HepG2 (cell line): ENCODE results near the gene CDK10. TPM values are rescaled to one million over a fixed set of nuclear protein-coding genes. Genes with fewer than 3 reads are reported as not detected.

ENCODE experiments used
- KLF6 ChIP-seq: IDR thresholded peaks from 2 replicates; pipeline ENCODE4 v1.8.0; 2016; ENCODE audit warnings: missing biosample characterization, missing genetic modification reagents
- MIER2 ChIP-seq: IDR thresholded peaks from 2 replicates; pipeline ENCODE4 v1.6.1; 2016; ENCODE audit warnings: missing biosample characterization, missing genetic modification reagents
- NCOA5 ChIP-seq: sonication (generic); formaldehyde crosslinking; IDR thresholded peaks from 2 replicates; pipeline ENCODE4 v1.4.0; 2020; ENCODE audit warnings: missing genetic modification reagents
- NCOR1 ChIP-seq: fragments of 200-600 bp; sonication (generic); IDR thresholded peaks from 2 replicates; pipeline ENCODE4 v1.7.0; 2017; ENCODE audit warnings: antibody characterized with exemption, low read length, borderline replicate concordance
- NR1H2 ChIP-seq: sonication (generic); formaldehyde crosslinking; IDR thresholded peaks from 2 replicates; pipeline ENCODE4 v1.8.1; 2022; ENCODE audit warnings: low read depth, missing genetic modification reagents, borderline replicate concordance
- PRMT3 ChIP-seq: sonication (generic); formaldehyde crosslinking; IDR thresholded peaks from 2 replicates; pipeline ENCODE4 v1.8.1; 2022; ENCODE audit warnings: low read depth, mild to moderate bottlenecking, moderate library complexity, missing genetic modification reagents, borderline replicate concordance
- SIX4 ChIP-seq: sonication (generic); formaldehyde crosslinking; IDR thresholded peaks from 2 replicates; pipeline ENCODE4 v1.4.0; 2020; ENCODE audit warnings: missing genetic modification reagents
- WIZ ChIP-seq: sonication (generic); formaldehyde crosslinking; IDR thresholded peaks from 2 replicates; pipeline ENCODE4 v1.5.1; 2020; ENCODE audit warnings: mild to moderate bottlenecking, missing genetic modification reagents
- ZFP36L2 ChIP-seq: sonication (generic); formaldehyde crosslinking; IDR thresholded peaks from 2 replicates; pipeline ENCODE4 v1.4.0; 2020; ENCODE audit warnings: missing genetic modification reagents
- ZFX ChIP-seq: sonication (generic); formaldehyde crosslinking; IDR thresholded peaks from 2 replicates; pipeline ENCODE4 v1.4.0; 2020; ENCODE audit warnings: mild to moderate bottlenecking, low read depth, missing genetic modification reagents, moderate library complexity
- ZNF274 ChIP-seq: sonication (generic); formaldehyde crosslinking; IDR thresholded peaks from 2 replicates; pipeline ENCODE4 v1.5.1; 2020; ENCODE audit warnings: mild to moderate bottlenecking, missing genetic modification reagents
- ZNF335 ChIP-seq: sonication (generic); formaldehyde crosslinking; IDR thresholded peaks from 2 replicates; pipeline ENCODE4 v1.4.0; 2020; ENCODE audit warnings: missing genetic modification reagents
- ZNF577 ChIP-seq: sonication (generic); formaldehyde crosslinking; IDR thresholded peaks from 2 replicates; pipeline ENCODE4 v1.4.0; 2020; ENCODE audit warnings: mild to moderate bottlenecking, low read depth, missing genetic modification reagents, borderline replicate concordance
- ZNF720 ChIP-seq: sonication (generic); formaldehyde crosslinking; IDR thresholded peaks from 2 replicates; pipeline ENCODE4 v1.4.0; 2020; ENCODE audit warnings: missing genetic modification reagents
- polyA plus RNA-seq, 8 experiments: library from polyadenylated mRNA; depleted of rRNA in 3 of 8; stranded (reverse) in 7 of 8; unstranded in 1 of 8; fragments of >200 nt; fragmentation: Illumina TruSeq in 4 of 8; extraction: Trizol in 4 of 8; gene quantifications; 2 replicates each; pipeline versions ENCODE4 v1.2.1 to v1.2.3, GENCODE V29; 2011 to 2016; ENCODE audit warnings: low read depth in 4 of 8, missing spikeins in 1 of 8, mixed read lengths in 1 of 8; ENCODE audit not compliant: insufficient read depth in 1 of 8
- total RNA-seq, 5 experiments: library from RNA; depleted of rRNA; stranded (reverse); fragments of >200 nt; fragmentation: Illumina TruSeq; extraction: Trizol; gene quantifications; 2 replicates each; pipeline ENCODE4 v1.2.3, GENCODE V29; 2016; ENCODE audit warnings: low read depth in 1 of 5
- TF ChIP-seq, protein P1 (sequence below): sonication (generic); formaldehyde crosslinking; IDR thresholded peaks from 2 replicates; pipeline ENCODE4 v1.4.0; 2020; ENCODE audit warnings: mild to moderate bottlenecking, missing genetic modification reagents
- TF ChIP-seq, protein P2 (sequence below): IDR thresholded peaks from 2 replicates; pipeline ENCODE4 v1.6.1; 2016; ENCODE audit warnings: mild to moderate bottlenecking, missing biosample characterization, missing genetic modification reagents
- TF ChIP-seq, protein P3 (sequence below): sonication (generic); formaldehyde crosslinking; IDR thresholded peaks from 2 replicates; pipeline ENCODE4 v1.5.0; 2020; ENCODE audit warnings: missing genetic modification reagents, mild to moderate bottlenecking, borderline replicate concordance
- TF ChIP-seq, protein P4 (sequence below): sonication (generic); formaldehyde crosslinking; IDR thresholded peaks from 2 replicates; pipeline ENCODE4 v1.5.0; 2020; ENCODE audit warnings: mild to moderate bottlenecking, missing genetic modification reagents, borderline replicate concordance

CDK10 gene
- total and polyA plus RNA-seq, 2 of the 13 experiments (the other 11 are each of a cell fraction or from before 2014, with no cell fraction given) = 2.5 to 3.9 TPM

DNA sequence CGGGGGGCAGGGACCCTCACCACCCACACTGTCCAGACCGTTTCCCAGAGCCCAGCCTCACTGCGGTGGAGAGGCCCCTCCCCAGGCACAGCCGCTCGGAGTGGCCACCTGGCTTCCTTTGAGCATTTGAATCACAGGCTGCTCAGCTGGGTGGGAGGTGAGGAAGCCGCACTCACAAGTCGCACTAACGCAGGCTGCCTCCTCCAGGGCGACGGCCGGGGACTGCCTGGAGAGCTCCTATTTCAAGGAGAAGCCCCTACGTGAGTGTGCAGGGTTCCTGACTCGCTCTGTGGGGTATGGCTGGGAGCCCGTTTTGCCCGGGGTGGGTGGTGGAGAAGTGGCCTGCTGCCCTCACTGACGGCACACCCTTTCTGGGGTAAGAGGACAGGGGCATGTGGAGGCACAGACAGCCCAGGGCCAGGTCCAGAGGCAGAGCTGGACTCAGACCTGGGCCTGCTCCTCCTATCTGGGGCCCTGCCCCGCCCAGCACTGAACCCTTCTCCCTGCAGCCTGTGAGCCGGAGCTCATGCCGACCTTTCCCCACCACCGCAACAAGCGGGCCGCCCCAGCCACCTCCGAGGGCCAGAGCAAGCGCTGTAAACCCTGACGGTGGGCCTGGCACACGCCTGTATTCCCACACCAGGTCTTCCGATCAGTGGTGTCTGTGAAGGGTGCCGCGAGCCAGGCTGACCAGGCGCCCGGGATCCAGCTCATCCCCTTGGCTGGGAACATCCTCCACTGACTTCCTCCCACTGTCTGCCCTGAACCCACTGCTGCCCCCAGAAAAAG, 8.8 kb downstream of the CDK10 start (continued):
- TF ChIP-seq, protein P1, sequence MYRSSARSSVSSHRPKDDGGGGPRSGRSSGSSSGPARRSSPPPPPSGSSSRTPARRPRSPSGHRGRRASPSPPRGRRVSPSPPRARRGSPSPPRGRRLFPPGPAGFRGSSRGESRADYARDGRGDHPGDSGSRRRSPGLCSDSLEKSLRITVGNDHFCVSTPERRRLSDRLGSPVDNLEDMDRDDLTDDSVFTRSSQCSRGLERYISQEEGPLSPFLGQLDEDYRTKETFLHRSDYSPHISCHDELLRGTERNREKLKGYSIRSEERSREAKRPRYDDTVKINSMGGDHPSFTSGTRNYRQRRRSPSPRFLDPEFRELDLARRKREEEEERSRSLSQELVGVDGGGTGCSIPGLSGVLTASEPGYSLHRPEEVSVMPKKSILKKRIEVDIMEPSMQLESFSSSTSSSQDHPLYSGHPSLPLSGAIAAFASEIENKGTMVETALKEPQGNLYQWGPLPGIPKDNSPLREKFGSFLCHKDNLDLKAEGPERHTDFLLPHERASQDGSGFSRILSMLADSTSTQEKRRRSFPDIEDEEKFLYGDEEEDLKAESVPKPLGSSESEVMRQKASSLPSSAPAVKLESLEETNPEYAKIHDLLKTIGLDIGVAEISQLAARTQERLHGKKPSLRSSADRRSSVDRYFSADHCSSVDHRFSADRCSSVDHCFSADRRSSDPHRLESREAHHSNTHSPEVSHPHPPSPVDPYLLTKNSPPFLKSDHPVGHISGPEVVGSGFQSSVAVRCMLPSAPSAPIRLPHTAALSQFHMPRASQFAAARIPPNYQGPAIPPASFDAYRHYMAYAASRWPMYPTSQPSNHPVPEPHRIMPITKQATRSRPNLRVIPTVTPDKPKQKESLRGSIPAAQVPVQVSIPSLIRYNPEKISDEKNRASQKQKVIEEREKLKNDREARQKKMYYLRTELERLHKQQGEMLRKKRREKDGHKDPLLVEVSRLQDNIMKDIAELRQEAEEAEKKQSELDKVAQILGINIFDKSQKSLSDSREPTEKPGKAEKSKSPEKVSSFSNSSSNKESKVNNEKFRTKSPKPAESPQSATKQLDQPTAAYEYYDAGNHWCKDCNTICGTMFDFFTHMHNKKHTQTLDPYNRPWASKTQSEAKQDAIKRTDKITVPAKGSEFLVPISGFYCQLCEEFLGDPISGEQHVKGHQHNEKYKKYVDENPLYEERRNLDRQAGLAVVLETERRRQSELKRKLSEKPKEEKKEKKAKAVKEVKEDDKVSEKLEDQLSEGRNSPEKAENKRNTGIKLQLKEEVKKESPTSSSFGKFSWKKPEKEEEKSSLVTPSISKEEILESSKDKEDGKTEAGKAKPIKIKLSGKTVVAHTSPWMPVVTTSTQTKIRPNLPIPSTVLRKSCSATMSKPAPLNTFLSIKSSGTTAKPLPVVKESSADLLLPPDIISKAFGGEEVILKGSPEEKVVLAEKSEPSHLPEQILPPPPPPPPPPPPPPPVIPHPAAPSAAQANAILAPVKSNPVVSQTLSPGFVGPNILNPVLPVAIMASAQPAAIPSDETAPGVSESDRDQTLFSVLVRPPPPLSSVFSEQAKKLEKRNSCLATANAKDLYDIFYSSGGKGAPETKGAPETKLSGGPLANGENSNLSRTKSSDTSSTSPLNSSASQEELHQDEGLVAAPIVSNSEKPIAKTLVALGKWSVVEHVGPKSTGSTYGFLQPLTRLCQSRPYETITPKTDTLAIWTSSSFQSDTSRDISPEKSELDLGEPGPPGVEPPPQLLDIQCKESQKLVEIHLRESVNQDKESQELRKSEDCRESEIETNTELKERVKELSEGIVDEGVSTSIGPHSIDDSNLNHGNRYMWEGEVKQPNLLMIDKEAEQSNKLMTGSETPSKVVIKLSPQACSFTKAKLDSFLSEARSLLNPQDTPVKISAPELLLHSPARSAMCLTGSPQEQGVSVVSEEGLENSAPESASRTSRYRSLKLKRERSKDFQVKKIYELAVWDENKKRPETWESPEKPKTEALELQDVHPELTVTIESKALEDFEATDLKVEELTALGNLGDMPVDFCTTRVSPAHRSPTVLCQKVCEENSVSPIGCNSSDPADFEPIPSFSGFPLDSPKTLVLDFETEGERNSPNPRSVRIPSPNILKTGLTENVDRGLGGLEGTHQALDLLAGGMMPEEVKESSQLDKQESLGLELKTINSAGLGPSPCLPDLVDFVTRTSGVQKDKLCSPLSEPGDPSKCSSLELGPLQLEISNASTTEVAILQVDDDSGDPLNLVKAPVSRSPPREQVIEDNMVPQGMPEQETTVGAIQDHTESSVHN (CRISPR knock-in tag) = no peak; the same call in 1 of the 2 replicates
- TF ChIP-seq, protein P2, sequence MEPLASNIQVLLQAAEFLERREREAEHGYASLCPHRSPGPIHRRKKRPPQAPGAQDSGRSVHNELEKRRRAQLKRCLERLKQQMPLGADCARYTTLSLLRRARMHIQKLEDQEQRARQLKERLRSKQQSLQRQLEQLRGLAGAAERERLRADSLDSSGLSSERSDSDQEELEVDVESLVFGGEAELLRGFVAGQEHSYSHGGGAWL (CRISPR knock-in tag) = no peak
- no peak for TF ChIP-seq NR1H2 (CRISPR knock-in tag)
- TF ChIP-seq KLF6 = 0 out of 2 replicates have a peak, but pooled peaks have one; percentile 11
- TF ChIP-seq, protein P3, sequence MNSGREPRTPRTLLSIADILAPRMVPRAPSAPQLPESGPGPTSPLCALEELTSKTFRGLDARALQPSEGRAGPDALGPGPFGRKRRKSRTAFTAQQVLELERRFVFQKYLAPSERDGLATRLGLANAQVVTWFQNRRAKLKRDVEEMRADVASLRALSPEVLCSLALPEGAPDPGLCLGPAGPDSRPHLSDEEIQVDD = no peak
- peak; percentile 88 for TF ChIP-seq ZFX (CRISPR knock-in tag)
- TF ChIP-seq NCOA5 = 0 out of 2 replicates have a peak, but pooled peaks have one; percentile 40
- no peak for TF ChIP-seq WIZ
- peak; percentile 49; the same call in 1 of the 2 replicates for TF ChIP-seq PRMT3 (CRISPR knock-in tag)
- peak; percentile 61; the same call in 1 of the 2 replicates for TF ChIP-seq ZNF274 (CRISPR knock-in tag)
- no peak for TF ChIP-seq NCOR1
- TF ChIP-seq ZNF577 (CRISPR knock-in tag) = no peak
- TF ChIP-seq ZNF335 (CRISPR knock-in tag) = no peak
- TF ChIP-seq, protein P4, sequence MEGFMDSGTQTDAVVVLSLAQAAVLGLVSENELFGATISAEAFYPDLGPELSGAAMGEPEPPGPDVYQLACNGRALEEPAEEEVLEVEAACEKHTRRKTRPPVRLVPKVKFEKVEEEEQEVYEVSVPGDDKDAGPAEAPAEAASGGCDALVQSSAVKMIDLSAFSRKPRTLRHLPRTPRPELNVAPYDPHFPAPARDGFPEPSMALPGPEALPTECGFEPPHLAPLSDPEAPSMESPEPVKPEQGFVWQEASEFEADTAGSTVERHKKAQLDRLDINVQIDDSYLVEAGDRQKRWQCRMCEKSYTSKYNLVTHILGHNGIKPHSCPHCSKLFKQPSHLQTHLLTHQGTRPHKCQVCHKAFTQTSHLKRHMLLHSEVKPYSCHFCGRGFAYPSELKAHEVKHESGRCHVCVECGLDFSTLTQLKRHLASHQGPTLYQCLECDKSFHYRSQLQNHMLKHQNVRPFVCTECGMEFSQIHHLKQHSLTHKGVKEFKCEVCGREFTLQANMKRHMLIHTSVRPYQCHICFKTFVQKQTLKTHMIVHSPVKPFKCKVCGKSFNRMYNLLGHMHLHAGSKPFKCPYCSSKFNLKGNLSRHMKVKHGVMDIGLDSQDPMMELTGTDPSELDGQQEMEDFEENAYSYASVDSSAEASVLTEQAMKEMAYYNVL (CRISPR knock-in tag) = peak; percentile 67; the same call in 1 of the 2 replicates
- TF ChIP-seq ZFP36L2 (CRISPR knock-in tag) = no peak
- no peak for TF ChIP-seq MIER2 (CRISPR knock-in tag)
- no peak; the same call in 1 of the 2 replicates for TF ChIP-seq SIX4 (CRISPR knock-in tag)
- TF ChIP-seq ZNF720 (CRISPR knock-in tag) = no peak
